Neural crest cell (in vitro differentiated cells): ENCODE results near the gene CADPS. TPM values are rescaled to one million over a fixed set of nuclear protein-coding genes. Genes with fewer than 3 reads are reported as not detected.

Experiments
- DNase-seq: peaks from one replicate; pipeline ENCODE4 v3.0.0; 2021; ENCODE audit warnings: low read depth, mixed read lengths, low spot score
- H3K27ac Mint-ChIP-seq: one replicate; pipeline ENCODE4 v1.8.0; 2021; ENCODE audit warnings: mild to moderate bottlenecking, mixed read lengths; ENCODE audit not compliant: unreplicated experiment
- H3K27me3 Mint-ChIP-seq: 2 replicates; pipeline ENCODE4 v1.8.0; 2021; ENCODE audit warnings: low read depth, mild to moderate bottlenecking, mixed read lengths
- H3K36me3 Mint-ChIP-seq: 2 replicates; pipeline ENCODE4 v1.8.0; 2021; ENCODE audit warnings: low read depth, mild to moderate bottlenecking, mixed read lengths
- H3K4me1 Mint-ChIP-seq: 2 replicates; pipeline ENCODE4 v1.8.0; 2021; ENCODE audit warnings: mixed read lengths
- H3K4me3 Mint-ChIP-seq: one replicate; pipeline ENCODE4 v1.8.0; 2021; ENCODE audit warnings: mild to moderate bottlenecking, mixed read lengths
- H3K9me3 Mint-ChIP-seq: 2 replicates; pipeline ENCODE4 v1.8.0; 2021; ENCODE audit warnings: mixed read lengths
- CTCF ChIP-seq: fragments of 200-600 bp; sonication (generic); conservative IDR thresholded peaks from 2 replicates; pipeline ENCODE4 v1.5.0; 2021; ENCODE audit warnings: antibody characterized with exemption, mild to moderate bottlenecking
- total RNA-seq: library from RNA; stranded (reverse); gene quantifications from 2 replicates; pipeline ENCODE4 v1.2.1, GENCODE V29; 2021

CADPS gene
- total RNA-seq, 1 donor from 2014 or later = 9.3 TPM

GRCh38 chr3:62757045-62757444, 118.2 kb downstream of the CADPS start:
- Mint-ChIP-seq H3K4me1 (peaks cover 3% of the 10 kb centered on the region), H3K9me3 (no peaks in the 10 kb centered on the region), H3K36me3 (no peaks in the 10 kb centered on the region), H3K27me3 (no peaks in the 10 kb centered on the region), H3K27ac (no peak overlapping the region), H3K4me3 (no peak overlapping the region)
- DNase-seq = no peak
- TF ChIP-seq CTCF = no peak

- peaks cover 3% of the 10 kb centered on the region for H3K4me1 Mint-ChIP-seq
- no peaks in the 10 kb centered on the region for H3K9me3 Mint-ChIP-seq
- no peak overlapping the region for H3K4me3 Mint-ChIP-seq
- no peak overlapping the region for H3K27ac Mint-ChIP-seq
- no peaks in the 10 kb centered on the region for H3K36me3 Mint-ChIP-seq
- no peaks in the 10 kb centered on the region for H3K27me3 Mint-ChIP-seq
- DNase-seq = no peak
- TF ChIP-seq CTCF = no peak
Observed at GRCh38 chr3:62755285-62755684, 119.9 kb downstream of the CADPS start.

- peaks cover 3% of the 10 kb centered on the region for H3K27me3 Mint-ChIP-seq
- no peaks in the 10 kb centered on the region for H3K36me3 Mint-ChIP-seq
- no peak for DNase-seq
- H3K9me3 Mint-ChIP-seq = no peaks in the 10 kb centered on the region
- H3K4me3 Mint-ChIP-seq = no peak overlapping the region
- no peaks in the 10 kb centered on the region for H3K4me1 Mint-ChIP-seq
- no peak for TF ChIP-seq CTCF
- H3K27ac Mint-ChIP-seq = no peak overlapping the region
Observed at GRCh38 chr3:62749657-62750056, 125.6 kb downstream of the CADPS start.

GRCh38 chr3:62749130-62749529, 126.1 kb downstream of the CADPS start:
- Mint-ChIP-seq H3K36me3 (no peaks in the 10 kb centered on the region), H3K27ac (no peak overlapping the region), H3K4me1 (no peaks in the 10 kb centered on the region)

GRCh38 chr3:62737449-62737848, 137.8 kb downstream of the CADPS start:
- Mint-ChIP-seq H3K4me3 (no peak overlapping the region), H3K27ac (no peak overlapping the region), H3K4me1 (no peaks in the 10 kb centered on the region), H3K9me3 (peaks cover 5% of the 10 kb centered on the region), H3K36me3 (no peaks in the 10 kb centered on the region), H3K27me3 (peaks cover 11% of the 10 kb centered on the region)
- no peak for TF ChIP-seq CTCF
- no peak for DNase-seq

More at GRCh38 chr3:62749130-62749529, 126.1 kb downstream of the CADPS start:
- no peak for TF ChIP-seq CTCF
- Mint-ChIP-seq H3K27me3 (peaks cover 6% of the 10 kb centered on the region), H3K9me3 (no peaks in the 10 kb centered on the region), H3K4me3 (no peak overlapping the region)
- DNase-seq = no peak

- no peak overlapping the region for H3K4me3 Mint-ChIP-seq
- no peak overlapping the region for H3K27ac Mint-ChIP-seq
- DNase-seq = no peak
- H3K4me1 Mint-ChIP-seq = no peaks in the 10 kb centered on the region
- no peak for TF ChIP-seq CTCF
- no peaks in the 10 kb centered on the region for H3K36me3 Mint-ChIP-seq
- H3K9me3 Mint-ChIP-seq = peaks cover 5% of the 10 kb centered on the region
- H3K27me3 Mint-ChIP-seq = no peaks in the 10 kb centered on the region
Observed at GRCh38 chr3:62735510-62735909, 139.7 kb downstream of the CADPS start.
